Stimulated activated CD4-positive, alpha-beta T cell treated with anti-CD3 and anti-CD28 coated beads, Interleukin-2, amount 100 ng/mL, for 48 hours (primary cell): ENCODE measurements around the gene CNOT6.
A peak's percentile ranks its signal among the peaks of the same experiment; 100 is the strongest.
"Not testable (repeated sequence)": the region's sequence is repeated elsewhere in the genome, so short reads cannot be mapped to it uniquely, and the experiment has no call there.

Experiments used
- DNase-seq, 2 donors: peaks; one replicate each; pipeline ENCODE4 v3.0.0-alpha.2; 2020

The CNOT6 gene

DNA sequence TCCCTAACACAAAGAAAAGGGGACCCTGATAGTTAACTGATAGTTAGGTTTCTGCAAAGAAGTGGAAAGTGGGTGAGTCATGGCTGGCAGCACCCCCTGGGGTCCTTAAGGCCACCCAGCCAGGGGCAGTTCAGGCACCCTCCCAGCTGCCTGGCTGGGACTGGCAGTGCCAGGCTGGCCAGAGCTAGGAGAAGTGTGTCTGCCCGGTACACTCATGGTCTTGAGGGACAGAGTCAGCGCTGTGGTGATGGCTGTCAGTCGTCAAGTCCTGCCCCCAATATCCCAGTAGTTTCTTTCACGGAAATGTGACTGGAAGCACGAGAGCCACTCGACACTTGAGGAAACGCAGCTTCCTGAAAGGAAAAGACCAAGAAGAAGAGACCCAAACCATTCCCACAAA lies 22.3 kb upstream of the CNOT6 start:
- DNase-seq: no peak

- DNase-seq: no peak
Measured at GRCh38 chr5:180472269-180472668, 21.9 kb upstream of the CNOT6 start.

DNA sequence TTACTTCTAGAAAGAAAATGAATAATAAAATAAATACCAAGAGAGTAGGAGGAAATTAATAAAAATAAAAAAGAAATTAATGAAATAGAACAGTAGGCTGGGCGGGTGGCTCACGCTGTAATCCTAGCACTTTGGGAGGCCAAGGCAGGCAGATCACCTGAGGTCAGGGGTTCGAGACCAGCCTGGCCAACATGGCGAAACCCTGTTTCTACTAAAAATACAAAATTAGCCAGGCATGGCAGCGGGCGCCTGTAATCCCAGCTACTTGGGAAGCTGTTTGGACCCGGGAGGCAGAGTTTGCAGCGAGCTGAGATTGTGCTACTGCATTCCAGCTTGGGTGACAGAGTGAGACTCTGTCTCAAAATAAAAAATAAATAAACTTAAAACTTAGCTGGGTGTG lies 20.8 kb upstream of the CNOT6 start:
- DNase-seq: not testable (repeated sequence)

DNA sequence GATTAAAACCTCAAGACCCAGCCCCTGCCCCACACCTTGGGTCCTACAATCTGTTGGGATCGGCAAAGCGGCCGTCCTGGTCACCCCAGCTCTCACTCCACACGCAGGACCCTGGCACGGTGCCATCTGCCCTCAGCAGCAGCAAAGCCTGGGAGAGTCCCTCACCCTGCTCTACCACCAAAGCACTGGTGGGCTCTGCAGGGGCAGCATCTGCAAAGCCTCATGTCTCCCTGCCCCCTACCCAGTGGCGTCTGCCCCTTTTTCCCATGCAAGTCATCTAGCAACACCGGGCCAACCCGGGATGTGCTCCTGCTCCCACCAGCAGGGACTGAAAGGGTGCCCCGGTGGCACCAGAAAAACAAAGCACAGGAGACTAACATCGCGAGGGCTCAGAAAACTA lies 19.6 kb upstream of the CNOT6 start:
- DNase-seq: no peak

- not testable (repeated sequence) for DNase-seq
Measured at GRCh38 chr5:180475969-180476524, 18.1 kb upstream of the CNOT6 start.

DNA sequence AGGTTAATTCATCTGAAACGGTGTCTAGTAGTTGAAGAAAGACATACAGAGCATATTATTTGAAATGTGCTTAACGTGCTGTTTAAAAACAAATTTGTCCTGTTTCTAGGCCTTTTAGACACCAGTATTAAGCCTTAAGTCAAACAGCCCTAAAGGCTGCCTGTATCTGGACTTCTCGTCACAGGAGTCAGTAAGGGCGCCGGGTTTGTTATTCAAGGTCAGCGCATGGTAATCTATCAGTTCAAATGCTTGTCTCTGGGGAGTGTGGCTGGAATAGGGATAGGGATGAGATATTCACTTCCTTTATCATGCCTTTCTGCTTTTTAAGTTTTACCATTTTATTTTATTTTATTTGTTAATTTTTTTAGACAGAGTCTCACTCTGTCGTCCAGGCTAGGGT lies 9.4 kb upstream of the CNOT6 start:
- no peak for DNase-seq

DNA sequence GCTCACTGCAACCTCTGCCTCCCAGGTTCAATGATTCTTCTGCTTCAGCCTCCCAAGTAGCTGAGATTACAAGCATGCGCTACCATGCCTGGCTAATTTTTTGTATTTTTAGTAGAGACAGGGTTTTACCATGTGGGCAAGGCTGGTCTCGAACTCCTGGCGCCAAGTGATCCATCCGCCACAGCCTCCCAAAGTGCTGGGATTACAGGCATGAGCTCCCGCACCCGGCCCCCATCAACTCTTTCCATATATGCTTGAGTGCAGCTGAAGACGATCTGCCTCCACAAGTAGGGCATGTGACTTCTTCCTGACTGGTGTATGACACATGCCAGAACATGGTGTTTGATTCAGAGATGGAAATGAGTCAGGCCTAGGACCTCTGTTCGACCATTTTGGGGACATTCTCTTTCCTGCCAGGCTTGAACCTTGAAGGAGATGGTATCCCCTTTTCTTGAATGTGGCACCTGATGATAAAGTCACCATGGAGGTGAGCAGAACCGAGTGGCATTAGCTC lies 7.5 kb upstream of the CNOT6 start:
- DNase-seq: no peak

GRCh38 chr5:180487556-180487955 lies 6.6 kb upstream of the CNOT6 start:
- no peak for DNase-seq

- no peak for DNase-seq
Measured at GRCh38 chr5:180491496-180491895, 2.7 kb upstream of the CNOT6 start.

- no peak for DNase-seq
Measured at GRCh38 chr5:180492226-180492903, 1.8 kb upstream of the CNOT6 start.

- peak; percentile 19 to 27 for DNase-seq
Measured at GRCh38 chr5:180494510-180495181, 467 bp downstream of the CNOT6 start.

- no peak for DNase-seq
Measured at GRCh38 chr5:180495292-180495691, 1.1 kb downstream of the CNOT6 start.

- no peak for DNase-seq
Measured at GRCh38 chr5:180495991-180496741, 2.0 kb downstream of the CNOT6 start.

- DNase-seq: not testable (repeated sequence)
Measured at GRCh38 chr5:180496806-180497205, 2.6 kb downstream of the CNOT6 start.

DNA sequence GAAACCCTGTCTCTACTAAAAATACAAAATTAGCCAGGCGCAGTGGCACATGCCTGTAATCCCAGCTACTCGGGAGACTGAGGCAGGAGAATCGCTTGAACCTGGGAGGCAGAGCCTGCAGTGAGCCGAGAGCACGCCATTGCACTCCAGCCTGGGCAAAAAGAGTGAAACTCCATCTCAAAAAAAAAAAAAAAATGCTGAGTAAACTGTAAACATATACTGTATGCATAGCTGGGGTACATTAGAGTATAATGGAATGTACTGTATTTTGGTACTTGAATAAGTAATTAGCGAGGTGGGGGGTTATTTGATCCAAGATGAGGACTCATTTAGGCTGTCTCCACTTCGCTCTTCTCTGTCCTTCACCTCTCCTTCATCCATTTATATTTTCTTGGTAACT lies 3.7 kb downstream of the CNOT6 start:
- DNase-seq: not testable (repeated sequence)

GRCh38 chr5:180498378-180498777 lies 4.2 kb downstream of the CNOT6 start:
- no peak for DNase-seq

GRCh38 chr5:180499684-180500083 lies 5.5 kb downstream of the CNOT6 start:
- DNase-seq: no peak

DNA sequence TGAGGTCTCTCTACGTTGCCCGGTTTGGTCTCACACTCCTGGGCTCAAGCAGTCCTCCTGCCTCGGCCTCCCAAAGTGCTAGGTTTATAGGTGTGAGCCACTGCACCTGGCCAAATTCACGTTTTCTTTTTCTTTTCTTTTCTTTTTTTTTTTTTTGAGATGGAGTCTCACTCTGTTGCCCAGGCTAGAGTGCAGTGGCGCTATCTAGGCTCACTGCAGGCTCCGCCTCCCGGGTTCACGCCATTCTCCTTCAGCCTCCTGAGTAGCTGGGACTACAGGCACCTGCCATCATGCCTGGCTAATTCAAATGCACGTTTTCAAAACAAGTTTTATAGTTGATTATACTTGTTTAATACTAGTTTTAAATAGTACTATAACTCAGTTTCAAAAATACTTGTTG lies 6.1 kb downstream of the CNOT6 start:
- DNase-seq: not testable (repeated sequence)

GRCh38 chr5:180507661-180508060 lies 13.5 kb downstream of the CNOT6 start:
- DNase-seq: no peak

GRCh38 chr5:180515294-180515693 lies 21.1 kb downstream of the CNOT6 start:
- no peak for DNase-seq

DNA sequence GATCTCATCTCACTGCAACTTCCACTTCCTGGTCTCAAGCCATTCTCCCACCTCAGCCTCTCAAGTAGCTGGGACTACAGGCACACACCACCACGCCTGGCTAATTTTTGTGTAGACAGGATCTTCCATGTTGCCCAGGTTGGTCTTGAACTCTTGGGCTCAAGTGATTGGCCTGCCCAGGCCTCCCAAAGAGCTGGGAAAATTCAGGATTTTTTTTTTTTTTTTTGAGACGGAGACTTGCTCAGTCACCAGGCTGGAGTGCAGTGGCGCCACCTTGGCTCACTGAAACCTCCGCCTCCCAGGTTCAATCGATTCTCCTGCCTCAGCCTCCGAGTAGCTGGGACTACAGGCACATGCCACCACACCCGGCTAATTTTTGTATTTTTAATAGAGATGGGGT lies 21.8 kb downstream of the CNOT6 start:
- DNase-seq: not testable (repeated sequence)

DNA sequence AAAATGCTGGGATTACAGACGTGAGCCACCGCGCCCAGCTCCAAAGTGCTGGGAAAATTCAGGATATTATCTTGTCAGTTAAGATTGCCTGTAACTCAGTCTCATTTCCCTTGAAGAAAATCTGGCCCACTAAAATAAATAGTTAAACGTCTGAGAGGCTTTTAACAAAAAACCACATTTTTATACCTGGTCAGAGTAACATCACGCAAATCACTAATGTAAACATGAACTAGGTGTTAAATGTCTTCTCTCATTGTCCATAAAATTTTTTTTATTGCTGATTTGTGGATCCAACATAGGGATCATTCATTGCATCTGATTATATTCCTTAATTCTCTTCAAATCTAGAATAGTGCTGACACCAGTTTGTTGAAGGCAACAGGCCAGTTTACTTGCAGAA lies 22.3 kb downstream of the CNOT6 start:
- DNase-seq: no peak

DNA sequence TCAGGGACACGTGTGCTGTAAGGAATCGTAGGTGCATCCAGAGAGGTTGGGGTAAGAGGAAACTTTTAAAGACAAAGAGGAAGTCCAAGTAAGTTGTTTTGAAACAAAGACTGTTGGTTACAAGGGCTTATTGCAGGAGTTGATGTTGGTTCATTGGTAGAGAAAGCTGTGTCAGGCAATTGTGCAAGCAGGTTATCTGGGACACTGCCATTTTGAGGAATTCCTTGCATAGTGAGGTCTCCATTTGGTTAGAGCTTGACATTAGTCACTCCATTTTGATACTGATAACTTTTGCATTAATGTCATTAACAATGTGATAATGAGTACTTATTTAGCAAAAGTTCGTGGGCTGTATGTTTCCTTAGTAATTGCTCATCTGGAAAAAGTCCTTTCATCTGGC lies 24.9 kb downstream of the CNOT6 start:
- DNase-seq: no peak

GRCh38 chr5:180521101-180521500 lies 26.9 kb downstream of the CNOT6 start:
- DNase-seq: no peak
